ENCODE results near the gene SS18L1.

Gene SS18L1

GRCh38 chr20:62212299-62212698 is 68.7 kb downstream of the SS18L1 start:
- no peak for DNase-seq (ENCODE audit: low spot score)

- DNase-seq (ENCODE audit: low spot score), result no peak
Measured at GRCh38 chr20:62214067-62214466, 70.5 kb downstream of the SS18L1 start.

GRCh38 chr20:62215020-62215990 is 71.7 kb downstream of the SS18L1 start:
- no peak for DNase-seq (ENCODE audit: low spot score)

GRCh38 chr20:62215991-62216635 is 72.5 kb downstream of the SS18L1 start:
- no peak for DNase-seq (ENCODE audit: low spot score)

GRCh38 chr20:62216636-62217566 is 73.3 kb downstream of the SS18L1 start:
- DNase-seq (ENCODE audit: low spot score), result no peak

GRCh38 chr20:62217913-62218773 is 74.6 kb downstream of the SS18L1 start:
- no peak for DNase-seq (ENCODE audit: low spot score)

- no peak for DNase-seq (ENCODE audit: low spot score)
Measured at GRCh38 chr20:62219101-62219991, 75.8 kb downstream of the SS18L1 start.

- peak; percentile 94 for DNase-seq (ENCODE audit: low spot score)
Measured at GRCh38 chr20:62219992-62220665, 76.6 kb downstream of the SS18L1 start, which contains the start of gene HRH3. TSS of gene HRH3 (minus strand) at chr20:62220278. CDS start at chr20:62219970, 308 bp downstream.

GRCh38 chr20:62220666-62221568 is 77.3 kb downstream of the SS18L1 start:
- no peak for DNase-seq (ENCODE audit: low spot score)

GRCh38 chr20:62222266-62222850 is 78.8 kb downstream of the SS18L1 start:
- no peak for DNase-seq (ENCODE audit: low spot score)

GRCh38 chr20:62222972-62223371 is 79.4 kb downstream of the SS18L1 start:
- DNase-seq (ENCODE audit: low spot score), result no peak

- no peak for DNase-seq (ENCODE audit: low spot score)
Measured at GRCh38 chr20:62223571-62223970, 80.0 kb downstream of the SS18L1 start.

GRCh38 chr20:62224113-62224855 is 80.7 kb downstream of the SS18L1 start:
- DNase-seq (ENCODE audit: low spot score), result no peak

GRCh38 chr20:62225026-62225425 is 81.5 kb downstream of the SS18L1 start:
- no peak for DNase-seq (ENCODE audit: low spot score)

GRCh38 chr20:62225820-62226635 is 82.5 kb downstream of the SS18L1 start:
- DNase-seq (ENCODE audit: low spot score), result no peak

All from HuH-7 (cell line).